ENCODE measurements around the gene USP22. TPM values are rescaled to one million over a fixed set of nuclear protein-coding genes. Genes with fewer than 3 reads are reported as not detected.

The USP22 gene
- total RNA-seq, 1 experiment from 2014 or later: 210 TPM

GRCh38 chr17:21019976-21020586, 22.7 kb downstream of the USP22 start:
- peaks cover 83 to 91% of the 10 kb centered on the region in 2 experiments for H3K36me3 ChIP-seq (ENCODE audit: control insufficient read depth in 1 of 2, insufficient read depth in 2 of 2, low read length in 2 of 2)
- TF ChIP-seq POLR2AphosphoS5 (IDR thresholded peaks at IDR 0.05; ENCODE audit: low read depth, low read length) (no peak), CTCF (IDR thresholded peaks at IDR 0.05 in 2 of 3, conservative IDR thresholded peaks at IDR 0.05 in 1 of 3; ENCODE audit: borderline replicate concordance in 1 of 3, insufficient read depth in 1 of 3, low read depth in 2 of 3, low read length in 2 of 3) (peak in 2 of 3 experiments; percentile 3 to 36; a peak in 1 of 6 replicates), EZH2 (IDR thresholded peaks at IDR 0.05) (no peak), SRF (IDR thresholded peaks at IDR 0.05; ENCODE audit: low read depth) (no peak), REST (IDR thresholded peaks at IDR 0.05; ENCODE audit: low read depth) (no peak)
- TF ChIP-seq, protein P1, sequence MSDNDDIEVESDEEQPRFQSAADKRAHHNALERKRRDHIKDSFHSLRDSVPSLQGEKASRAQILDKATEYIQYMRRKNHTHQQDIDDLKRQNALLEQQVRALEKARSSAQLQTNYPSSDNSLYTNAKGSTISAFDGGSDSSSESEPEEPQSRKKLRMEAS (IDR thresholded peaks at IDR 0.05): no peak
- H3K4me3 ChIP-seq (replicated peaks in 1 of 2; ENCODE audit: low read depth in 1 of 2, low read length in 2 of 2): no peak overlapping the region
- no TSS peak for BruUV-seq (replicated peaks)
- ChIA-PET CTCF (interaction anchor here (0.7 kb wide), 1 partner anchor 144 kb away, joined by 3 read pairs; no protein-coding TSS in a partner anchor), RAD21 (ENCODE audit: low non-redundant PET in 1 of 2, low total read pairs in 2 of 2, uncharacterized antibody in 2 of 2, unreplicated experiment in 2 of 2) (no interaction called here), POLR2A (interaction anchor here (0.7 kb wide), 1 partner anchor 267 kb away, joined by 6 read pairs; no protein-coding TSS in a partner anchor)
- peak; percentile 81 for ATAC-seq
- no peaks in the 10 kb centered on the region for H3K9me2 ChIP-seq (ENCODE audit: insufficient read depth)
- DNase-seq (ENCODE audit: low read depth, low spot score): no peak
- peaks cover 100% of the 10 kb centered on the region for H3K79me2 ChIP-seq (ENCODE audit: insufficient read depth, low read length)
- no peak overlapping the region for H2AFZ ChIP-seq (ENCODE audit: low read depth, low read length, poor library complexity, severe bottlenecking)
- H3K9me3 ChIP-seq (ENCODE audit: control insufficient read depth in 1 of 2, insufficient read depth in 1 of 2, low read depth in 1 of 2, low read length in 2 of 2): no peaks in the 10 kb centered on the region
- H3K9ac ChIP-seq (ENCODE audit: low read length): no peak overlapping the region
- H4K20me1 ChIP-seq (ENCODE audit: insufficient read depth): peaks cover 46% of the 10 kb centered on the region
- no peak overlapping the region for H3K4me2 ChIP-seq (ENCODE audit: low read length)
- intact Hi-C loops (cut with micrococcal nuclease): no loop called here
- no peak overlapping the region for H3K27ac ChIP-seq (ENCODE audit: low read depth, low read length)
- no peaks in the 10 kb centered on the region for H3K27me3 ChIP-seq (ENCODE audit: insufficient read depth, low read length)
- no peaks in the 10 kb centered on the region for H3K4me1 ChIP-seq (ENCODE audit: control insufficient read depth in 1 of 2, insufficient read depth in 2 of 2, low read length in 2 of 2)
